Tibial artery (tissue), 4 donors: ENCODE measurements around the gene TRIM67.

Experiments used
- DNase-seq, 2 donors: peaks; one replicate each; pipeline ENCODE4 v3.0.0-alpha.2; 2019
- H3K27ac ChIP-seq, 2 donors: fragments of 200-600 bp; sonication (generic) in 1 of 2; 1 replicate in 1 of 2; 2 replicates in 1 of 2; pipeline ENCODE4 v1.5.1; 2018 to 2019; ENCODE audit warnings: mild to moderate bottlenecking in 1 of 2
- H3K27me3 ChIP-seq, 2 donors: fragments of 200-600 bp; sonication (generic) in 1 of 2; one replicate each; pipeline versions ENCODE4 v1.5.1 to v1.6.0; 2016 to 2019
- H3K36me3 ChIP-seq, 3 donors: fragments of 200-600 bp; sonication (generic) in 2 of 3; one replicate each; pipeline ENCODE4 v1.5.1; 2016 to 2019; ENCODE audit warnings: mild to moderate bottlenecking in 2 of 3
- H3K4me1 ChIP-seq, 4 donors: fragments of 200-600 bp; sonication (generic) in 2 of 4; 1 replicate in 3 of 4; 2 replicates in 1 of 4; pipeline ENCODE4 v1.5.1; 2016 to 2019
- H3K4me3 ChIP-seq, 2 donors: fragments of 200-600 bp; sonication (generic) in 1 of 2; 1 replicate in 1 of 2; 2 replicates in 1 of 2; pipeline ENCODE4 v1.5.1; 2018 to 2019; ENCODE audit warnings: mild to moderate bottlenecking in 2 of 2
- H3K9me3 ChIP-seq, 3 donors: fragments of 200-600 bp; sonication (generic) in 1 of 3; one replicate each; pipeline ENCODE4 v1.5.1; 2016 to 2019
- intact Hi-C: fragments of 100-400 bp; cut with DNase I; formaldehyde crosslinking; loops from one replicate; pipeline ENCODE4 v1.15.0; 2023; ENCODE audit warnings: low total_unique reads
- TF ChIP-seq, protein P1 (sequence below), 2 experiments: fragments of 200-600 bp in 1 of 2; fragments of 450-650 bp in 1 of 2; IDR thresholded peaks; one replicate each; pipeline ENCODE4 v1.5.1; 2017 to 2019; ENCODE audit warnings: antibody characterized with exemption in 2 of 2, mild to moderate bottlenecking in 1 of 2, moderate library complexity in 1 of 2

The TRIM67 gene

DNA sequence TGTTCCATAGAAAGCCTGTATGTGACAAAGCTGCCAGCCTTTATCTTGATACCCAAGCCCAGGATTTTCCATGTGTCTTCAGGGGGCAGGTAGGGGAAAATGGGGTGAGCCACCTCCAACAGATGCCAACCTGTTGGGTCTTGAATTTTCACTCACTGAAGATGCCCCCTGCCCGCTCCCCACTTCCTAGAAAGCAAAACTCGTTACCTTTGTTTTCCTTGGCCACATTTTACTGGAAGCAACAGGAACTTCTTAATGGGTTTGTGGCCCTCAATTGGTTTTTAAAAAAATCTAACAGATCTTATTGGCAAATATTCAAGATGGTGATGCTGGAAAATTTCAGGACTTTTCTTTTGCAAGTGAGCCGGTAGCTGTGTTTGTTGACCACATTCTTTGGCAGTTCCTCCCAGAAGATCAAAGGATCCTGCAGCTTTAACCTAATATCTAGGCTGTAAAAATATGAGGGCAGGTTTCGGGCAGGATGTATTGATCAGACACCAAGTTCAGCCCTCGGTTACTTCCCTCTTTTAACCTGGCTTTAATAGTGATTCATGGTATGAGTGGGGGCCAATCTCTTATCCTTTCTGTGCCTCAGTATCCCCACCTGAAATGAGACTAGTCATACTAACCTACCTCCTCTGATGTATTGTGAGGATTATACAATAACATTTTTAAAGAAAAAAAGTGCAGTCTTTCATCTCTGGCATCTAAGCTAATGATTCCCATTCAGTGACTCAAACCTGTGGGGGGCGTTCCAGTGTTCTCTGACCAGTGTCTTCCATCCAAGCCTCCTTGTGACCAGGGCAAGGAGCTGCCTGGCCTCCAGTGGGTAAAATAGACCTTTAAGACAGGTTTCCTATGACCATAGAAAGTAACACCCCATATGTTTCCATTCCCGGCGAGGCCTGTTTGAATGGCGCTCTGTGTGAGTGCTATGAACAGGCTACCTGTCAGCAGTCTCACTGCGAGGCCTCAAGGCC, 57.9 kb downstream of the TRIM67 start:
- intact Hi-C loops = no loop called here
- no peak for DNase-seq
- Histone ChIP-seq H3K36me3 (peaks cover 18 to 32% (median 20%) of the 10 kb centered on the region in 3 donors), H3K4me1 (no peaks in the 10 kb centered on the region), H3K4me3 (no peak overlapping the region), H3K27me3 (peaks cover 0 to 7% of the 10 kb centered on the region in 2 donors), H3K9me3 (no peaks in the 10 kb centered on the region), H3K27ac (no peak overlapping the region)
- TF ChIP-seq, protein P1, sequence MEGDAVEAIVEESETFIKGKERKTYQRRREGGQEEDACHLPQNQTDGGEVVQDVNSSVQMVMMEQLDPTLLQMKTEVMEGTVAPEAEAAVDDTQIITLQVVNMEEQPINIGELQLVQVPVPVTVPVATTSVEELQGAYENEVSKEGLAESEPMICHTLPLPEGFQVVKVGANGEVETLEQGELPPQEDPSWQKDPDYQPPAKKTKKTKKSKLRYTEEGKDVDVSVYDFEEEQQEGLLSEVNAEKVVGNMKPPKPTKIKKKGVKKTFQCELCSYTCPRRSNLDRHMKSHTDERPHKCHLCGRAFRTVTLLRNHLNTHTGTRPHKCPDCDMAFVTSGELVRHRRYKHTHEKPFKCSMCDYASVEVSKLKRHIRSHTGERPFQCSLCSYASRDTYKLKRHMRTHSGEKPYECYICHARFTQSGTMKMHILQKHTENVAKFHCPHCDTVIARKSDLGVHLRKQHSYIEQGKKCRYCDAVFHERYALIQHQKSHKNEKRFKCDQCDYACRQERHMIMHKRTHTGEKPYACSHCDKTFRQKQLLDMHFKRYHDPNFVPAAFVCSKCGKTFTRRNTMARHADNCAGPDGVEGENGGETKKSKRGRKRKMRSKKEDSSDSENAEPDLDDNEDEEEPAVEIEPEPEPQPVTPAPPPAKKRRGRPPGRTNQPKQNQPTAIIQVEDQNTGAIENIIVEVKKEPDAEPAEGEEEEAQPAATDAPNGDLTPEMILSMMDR (IDR thresholded peaks at IDR 0.05) = no peak

DNA sequence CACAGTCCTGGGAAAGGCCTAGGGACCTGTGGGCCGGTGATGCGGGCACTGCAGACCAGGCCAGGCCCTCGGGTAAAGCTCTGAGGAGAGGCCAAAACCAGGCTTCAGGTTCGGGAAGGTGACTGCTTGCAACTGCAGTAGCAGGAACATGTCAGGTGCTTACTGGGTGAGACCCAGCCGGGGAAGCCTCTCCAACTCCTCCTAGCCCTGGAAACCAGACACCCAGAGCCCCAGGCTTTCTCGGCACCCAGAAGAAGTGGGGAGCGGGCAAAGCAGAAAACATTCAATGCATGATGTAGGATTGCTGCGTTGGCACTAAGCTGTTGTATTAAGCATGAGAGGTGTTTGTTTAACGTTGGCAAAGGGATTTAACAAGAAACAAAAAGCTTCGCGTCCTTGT, 58.9 kb downstream of the TRIM67 start:
- Histone ChIP-seq H3K9me3 (no peaks in the 10 kb centered on the region), H3K27me3 (peaks cover 0 to 3% of the 10 kb centered on the region in 2 donors), H3K4me3 (no peak overlapping the region), H3K36me3 (peaks cover 26 to 42% (median 31%) of the 10 kb centered on the region in 3 donors), H3K4me1 (no peaks in the 10 kb centered on the region), H3K27ac (no peak overlapping the region)
- TF ChIP-seq, protein P1 (IDR thresholded peaks at IDR 0.05) = no peak
- intact Hi-C loops = no loop called here
- DNase-seq = no peak

DNA sequence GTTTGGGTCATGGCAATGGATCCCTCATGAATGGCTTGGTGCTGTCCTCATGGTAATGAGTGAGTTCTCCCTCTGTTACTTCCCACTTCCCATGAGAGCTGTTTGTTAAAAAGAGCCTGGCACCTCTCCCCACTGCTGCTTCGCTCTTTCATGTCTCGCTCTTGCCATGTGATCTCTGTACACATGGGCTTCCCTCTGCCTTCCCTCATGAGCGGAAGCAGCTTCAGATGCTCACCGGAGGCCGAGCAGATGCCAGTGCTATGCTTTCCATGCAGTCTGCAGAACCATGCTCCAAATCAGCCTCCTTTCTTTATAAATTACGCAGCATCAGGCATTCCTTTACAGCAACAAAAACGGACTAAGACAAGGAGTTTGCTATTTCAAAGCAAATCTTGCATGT, 64.3 kb downstream of the TRIM67 start:
- Histone ChIP-seq H3K36me3 (peaks cover 56 to 88% (median 66%) of the 10 kb centered on the region in 3 donors), H3K27me3 (no peaks in the 10 kb centered on the region), H3K9me3 (no peaks in the 10 kb centered on the region), H3K4me3 (no peak overlapping the region), H3K4me1 (no peaks in the 10 kb centered on the region), H3K27ac (no peak overlapping the region)
- TF ChIP-seq, protein P1 (IDR thresholded peaks at IDR 0.05) = no peak
- DNase-seq = no peak
- intact Hi-C loops = no loop called here

DNA sequence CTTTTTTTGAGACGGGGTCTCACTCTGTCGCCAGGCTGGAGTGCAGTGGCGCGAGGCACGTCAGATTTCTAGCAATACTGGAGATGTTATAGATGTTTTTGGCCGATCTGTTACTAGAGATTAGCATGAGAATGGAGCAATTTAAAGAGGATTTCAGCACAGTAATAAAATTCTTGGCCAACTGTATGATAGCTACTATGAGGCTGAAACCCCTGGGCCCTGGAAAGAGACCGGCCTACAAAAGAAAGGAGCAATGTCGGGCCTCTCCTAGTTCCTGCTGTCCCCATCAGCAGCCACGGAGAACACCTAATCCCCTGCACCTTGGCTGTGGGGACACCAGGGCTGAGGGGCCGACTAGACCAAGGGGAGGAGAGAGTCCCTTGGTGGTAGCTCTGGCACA, 69.7 kb downstream of the TRIM67 start:
- no peaks in the 10 kb centered on the region for H3K27me3 ChIP-seq
- H3K27ac ChIP-seq = no peak overlapping the region
- no peak for DNase-seq
- no peaks in the 10 kb centered on the region for H3K4me1 ChIP-seq
- intact Hi-C loops = no loop called here
- peaks cover 23 to 71% (median 28%) of the 10 kb centered on the region in 3 donors for H3K36me3 ChIP-seq
- no peaks in the 10 kb centered on the region for H3K9me3 ChIP-seq
- no peak overlapping the region for H3K4me3 ChIP-seq
- TF ChIP-seq, protein P1 (IDR thresholded peaks at IDR 0.05) = no peak

DNA sequence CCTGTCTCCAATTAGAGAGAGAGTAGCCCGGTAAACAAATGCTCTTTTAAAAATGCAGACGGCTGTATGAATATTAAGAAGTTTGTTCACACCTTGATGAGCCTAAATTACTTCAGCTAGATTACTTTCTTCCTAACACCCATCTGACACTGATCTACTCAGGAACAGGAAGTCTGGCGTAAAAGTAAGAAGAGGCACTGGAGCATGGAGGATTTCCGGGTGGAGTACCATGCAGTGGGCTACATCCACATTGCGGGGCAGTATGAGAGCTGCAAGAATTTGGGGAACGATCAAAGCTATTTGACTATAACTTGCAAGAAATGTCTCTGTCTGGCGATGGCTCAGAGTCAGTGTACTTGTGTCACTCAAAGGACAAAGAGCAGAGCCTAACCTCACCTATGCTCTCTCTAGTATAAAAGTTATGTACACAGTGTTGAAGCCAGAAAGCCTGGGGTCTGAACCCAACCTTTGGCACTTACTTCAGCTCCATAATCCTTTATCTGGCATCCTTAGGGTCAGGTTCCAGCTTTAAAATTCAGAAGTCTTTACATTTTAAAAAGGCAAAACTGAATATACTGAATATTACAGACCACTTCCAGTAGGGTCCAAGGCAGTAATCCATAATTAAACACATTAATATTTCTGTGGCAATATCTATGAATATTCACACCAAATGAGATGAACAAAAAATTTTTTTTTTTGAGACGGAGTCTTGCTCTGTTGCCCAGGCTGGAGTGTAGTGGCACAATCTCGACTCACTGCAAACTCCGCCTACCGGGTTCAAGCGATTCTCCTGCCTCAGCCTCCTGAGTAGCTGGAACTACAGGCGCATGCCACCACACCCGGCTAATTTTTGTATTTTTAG, 71.2 kb downstream of the TRIM67 start:
- H3K4me1 ChIP-seq = no peaks in the 10 kb centered on the region
- intact Hi-C loops = no loop called here
- peaks cover 11 to 71% (median 31%) of the 10 kb centered on the region in 3 donors for H3K36me3 ChIP-seq
- DNase-seq = no peak
- no peak overlapping the region for H3K4me3 ChIP-seq
- H3K27ac ChIP-seq = no peak overlapping the region
- TF ChIP-seq, protein P1 (IDR thresholded peaks at IDR 0.05) = no peak
- no peaks in the 10 kb centered on the region for H3K9me3 ChIP-seq
- no peaks in the 10 kb centered on the region for H3K27me3 ChIP-seq
